ENCODE results near the gene BTRC.
"Not testable (repeated sequence)": the region's sequence is repeated elsewhere in the genome, so short reads cannot be mapped to it uniquely, and the experiment has no call there.

The BTRC gene

DNA sequence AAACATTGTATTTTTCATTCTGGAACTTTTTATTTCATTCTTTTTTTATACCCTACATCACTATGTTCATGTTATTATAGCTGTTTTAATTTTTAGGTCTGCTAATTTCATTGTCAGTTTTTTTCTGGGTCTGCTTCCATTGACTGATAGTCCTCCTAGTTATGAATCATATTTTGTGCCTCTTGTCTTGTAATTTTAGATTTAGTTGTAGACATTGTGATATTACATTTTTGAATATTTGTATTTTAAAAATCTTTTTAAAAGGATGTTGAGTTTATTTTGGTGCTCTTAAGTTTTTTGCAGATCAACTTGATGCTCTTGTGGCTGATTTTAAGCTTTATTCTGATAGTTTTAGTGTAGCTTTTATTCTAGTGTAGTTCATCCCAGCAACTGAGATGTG is 57.6 kb downstream of the BTRC start:
- no peak overlapping the region for H3K4me3 ChIP-seq (replicated peaks; ENCODE audit: insufficient read depth, low read length)
- DNase-seq (ENCODE audit: low read depth in 1 of 2, low spot score in 1 of 2), result no peak
- no peaks in the 10 kb centered on the region for H3K27me3 ChIP-seq (ENCODE audit: insufficient read depth, poor library complexity, severe bottlenecking)
- TF ChIP-seq, protein P1, sequence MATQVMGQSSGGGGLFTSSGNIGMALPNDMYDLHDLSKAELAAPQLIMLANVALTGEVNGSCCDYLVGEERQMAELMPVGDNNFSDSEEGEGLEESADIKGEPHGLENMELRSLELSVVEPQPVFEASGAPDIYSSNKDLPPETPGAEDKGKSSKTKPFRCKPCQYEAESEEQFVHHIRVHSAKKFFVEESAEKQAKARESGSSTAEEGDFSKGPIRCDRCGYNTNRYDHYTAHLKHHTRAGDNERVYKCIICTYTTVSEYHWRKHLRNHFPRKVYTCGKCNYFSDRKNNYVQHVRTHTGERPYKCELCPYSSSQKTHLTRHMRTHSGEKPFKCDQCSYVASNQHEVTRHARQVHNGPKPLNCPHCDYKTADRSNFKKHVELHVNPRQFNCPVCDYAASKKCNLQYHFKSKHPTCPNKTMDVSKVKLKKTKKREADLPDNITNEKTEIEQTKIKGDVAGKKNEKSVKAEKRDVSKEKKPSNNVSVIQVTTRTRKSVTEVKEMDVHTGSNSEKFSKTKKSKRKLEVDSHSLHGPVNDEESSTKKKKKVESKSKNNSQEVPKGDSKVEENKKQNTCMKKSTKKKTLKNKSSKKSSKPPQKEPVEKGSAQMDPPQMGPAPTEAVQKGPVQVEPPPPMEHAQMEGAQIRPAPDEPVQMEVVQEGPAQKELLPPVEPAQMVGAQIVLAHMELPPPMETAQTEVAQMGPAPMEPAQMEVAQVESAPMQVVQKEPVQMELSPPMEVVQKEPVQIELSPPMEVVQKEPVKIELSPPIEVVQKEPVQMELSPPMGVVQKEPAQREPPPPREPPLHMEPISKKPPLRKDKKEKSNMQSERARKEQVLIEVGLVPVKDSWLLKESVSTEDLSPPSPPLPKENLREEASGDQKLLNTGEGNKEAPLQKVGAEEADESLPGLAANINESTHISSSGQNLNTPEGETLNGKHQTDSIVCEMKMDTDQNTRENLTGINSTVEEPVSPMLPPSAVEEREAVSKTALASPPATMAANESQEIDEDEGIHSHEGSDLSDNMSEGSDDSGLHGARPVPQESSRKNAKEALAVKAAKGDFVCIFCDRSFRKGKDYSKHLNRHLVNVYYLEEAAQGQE (IDR thresholded peaks at IDR 0.05; ENCODE audit: insufficient replicate concordance, low read depth), result no peak
- TF ChIP-seq, protein P2, sequence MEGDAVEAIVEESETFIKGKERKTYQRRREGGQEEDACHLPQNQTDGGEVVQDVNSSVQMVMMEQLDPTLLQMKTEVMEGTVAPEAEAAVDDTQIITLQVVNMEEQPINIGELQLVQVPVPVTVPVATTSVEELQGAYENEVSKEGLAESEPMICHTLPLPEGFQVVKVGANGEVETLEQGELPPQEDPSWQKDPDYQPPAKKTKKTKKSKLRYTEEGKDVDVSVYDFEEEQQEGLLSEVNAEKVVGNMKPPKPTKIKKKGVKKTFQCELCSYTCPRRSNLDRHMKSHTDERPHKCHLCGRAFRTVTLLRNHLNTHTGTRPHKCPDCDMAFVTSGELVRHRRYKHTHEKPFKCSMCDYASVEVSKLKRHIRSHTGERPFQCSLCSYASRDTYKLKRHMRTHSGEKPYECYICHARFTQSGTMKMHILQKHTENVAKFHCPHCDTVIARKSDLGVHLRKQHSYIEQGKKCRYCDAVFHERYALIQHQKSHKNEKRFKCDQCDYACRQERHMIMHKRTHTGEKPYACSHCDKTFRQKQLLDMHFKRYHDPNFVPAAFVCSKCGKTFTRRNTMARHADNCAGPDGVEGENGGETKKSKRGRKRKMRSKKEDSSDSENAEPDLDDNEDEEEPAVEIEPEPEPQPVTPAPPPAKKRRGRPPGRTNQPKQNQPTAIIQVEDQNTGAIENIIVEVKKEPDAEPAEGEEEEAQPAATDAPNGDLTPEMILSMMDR (IDR thresholded peaks at IDR 0.05; ENCODE audit: insufficient read depth, low read length), result no peak
- TF ChIP-seq SPI1 (IDR thresholded peaks at IDR 0.05; ENCODE audit: borderline replicate concordance, low read depth), result no peak
- no peak for TF ChIP-seq POLR2AphosphoS5 (IDR thresholded peaks at IDR 0.05; ENCODE audit: low read depth)
- no peak for TF ChIP-seq GABPA (IDR thresholded peaks at IDR 0.05; ENCODE audit: low read depth)
- H3K27ac ChIP-seq (replicated peaks), result no peak overlapping the region

DNA sequence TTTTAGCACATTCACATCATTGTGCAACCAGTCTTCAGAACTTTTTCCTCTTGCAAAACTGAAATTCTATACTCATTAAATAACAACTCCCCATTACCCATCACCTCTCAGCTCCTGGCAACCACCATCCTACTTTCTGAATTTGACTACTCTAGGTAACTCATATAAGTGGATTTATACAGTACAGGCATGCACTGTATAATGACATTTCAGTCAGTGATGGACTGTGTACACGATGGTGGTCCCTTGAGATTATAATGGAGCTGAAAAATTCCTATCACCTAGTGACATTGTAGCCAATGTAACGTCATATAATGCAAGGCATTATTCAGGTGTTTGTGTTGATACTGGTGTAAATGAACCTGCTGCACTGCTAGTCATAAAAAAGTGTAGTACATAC is 60.1 kb downstream of the BTRC start:
- DNase-seq (ENCODE audit: low read depth in 1 of 2, low spot score in 1 of 2), result no peak
- no peak overlapping the region for H3K27ac ChIP-seq (replicated peaks)
- no peaks in the 10 kb centered on the region for H3K27me3 ChIP-seq (ENCODE audit: insufficient read depth, poor library complexity, severe bottlenecking)
- no peak for TF ChIP-seq POLR2AphosphoS5 (IDR thresholded peaks at IDR 0.05; ENCODE audit: low read depth)
- TF ChIP-seq, protein P1 (IDR thresholded peaks at IDR 0.05; ENCODE audit: insufficient replicate concordance, low read depth), result no peak
- TF ChIP-seq GABPA (IDR thresholded peaks at IDR 0.05; ENCODE audit: low read depth), result no peak
- TF ChIP-seq, protein P2 (IDR thresholded peaks at IDR 0.05; ENCODE audit: insufficient read depth, low read length), result no peak
- no peak for TF ChIP-seq SPI1 (IDR thresholded peaks at IDR 0.05; ENCODE audit: borderline replicate concordance, low read depth)
- no peak overlapping the region for H3K4me3 ChIP-seq (replicated peaks; ENCODE audit: insufficient read depth, low read length)

DNA sequence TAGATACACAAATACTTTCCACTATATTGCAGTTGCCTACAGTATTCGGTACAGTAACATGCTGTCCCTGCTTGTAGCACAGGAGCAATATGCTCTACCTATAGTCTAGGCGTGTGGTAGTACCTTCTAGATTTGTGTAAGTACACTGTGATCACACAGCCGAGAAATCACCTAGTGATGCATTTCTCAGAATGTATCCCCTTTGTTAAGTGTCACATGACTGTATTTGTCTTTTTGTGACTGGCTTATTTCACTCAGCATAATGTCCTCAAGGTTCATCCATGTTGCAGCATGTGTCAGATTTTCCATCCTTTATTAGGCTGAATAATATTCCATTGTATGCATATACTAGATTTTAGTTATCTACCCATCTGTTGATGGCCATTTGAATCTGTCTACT is 61.9 kb downstream of the BTRC start:
- H3K27me3 ChIP-seq (ENCODE audit: insufficient read depth, poor library complexity, severe bottlenecking), result no peaks in the 10 kb centered on the region
- no peak overlapping the region for H3K27ac ChIP-seq (replicated peaks)
- DNase-seq (ENCODE audit: low read depth in 1 of 2, low spot score in 1 of 2), result no peak
- no peak overlapping the region for H3K4me3 ChIP-seq (replicated peaks; ENCODE audit: insufficient read depth, low read length)
- TF ChIP-seq, protein P2 (IDR thresholded peaks at IDR 0.05; ENCODE audit: insufficient read depth, low read length), result no peak
- no peak for TF ChIP-seq POLR2AphosphoS5 (IDR thresholded peaks at IDR 0.05; ENCODE audit: low read depth)
- TF ChIP-seq, protein P1 (IDR thresholded peaks at IDR 0.05; ENCODE audit: insufficient replicate concordance, low read depth), result no peak
- no peak for TF ChIP-seq SPI1 (IDR thresholded peaks at IDR 0.05; ENCODE audit: borderline replicate concordance, low read depth)
- no peak for TF ChIP-seq GABPA (IDR thresholded peaks at IDR 0.05; ENCODE audit: low read depth)

DNA sequence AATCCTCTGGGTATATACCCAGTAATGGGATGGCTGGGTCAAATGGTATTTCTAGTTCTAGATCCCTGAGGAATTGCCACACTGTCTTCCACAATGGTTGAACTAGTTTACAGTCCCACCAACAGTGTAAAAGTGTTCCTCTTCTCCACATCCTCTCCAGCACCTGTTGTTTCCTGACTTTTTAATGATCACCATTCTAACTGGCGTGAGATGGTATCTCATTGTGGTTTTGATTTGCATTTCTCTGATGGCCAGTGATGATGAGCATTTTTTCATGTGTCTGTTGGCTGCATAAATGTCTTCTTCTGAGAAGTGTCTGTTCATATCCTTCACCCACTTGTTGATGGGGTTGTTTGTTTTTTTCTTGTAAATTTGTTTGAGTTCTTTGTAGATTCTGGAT is 68.0 kb downstream of the BTRC start:
- H3K4me3 ChIP-seq (replicated peaks; ENCODE audit: insufficient read depth, low read length); H3K27me3 ChIP-seq (ENCODE audit: insufficient read depth, poor library complexity, severe bottlenecking); H3K27ac ChIP-seq (replicated peaks); DNase-seq (ENCODE audit: low read depth in 1 of 2, low spot score in 1 of 2): not testable (repeated sequence)

Data from HL-60 (cell line).